OCI-LY1 (cell line): ENCODE results near the gene SYT9.

Experiments used
- H2AFZ ChIP-seq: fragments of 200-600 bp; sonication (generic), shearing (Covaris generic); 2 replicates; pipeline ENCODE4 v1.6.0; 2014; ENCODE audit warnings: antibody characterized with exemption, mild to moderate bottlenecking, low read length
- H3F3A ChIP-seq: fragments of 200-600 bp; sonication (generic), shearing (Covaris generic); 2 replicates; pipeline ENCODE4 v1.6.0; 2014; ENCODE audit warnings: mild to moderate bottlenecking, antibody characterized with exemption, low read length, moderate library complexity; ENCODE audit not compliant: insufficient read depth
- H3K27ac ChIP-seq: fragments of 200-600 bp; sonication (generic); 2 replicates; pipeline ENCODE4 v1.5.1; 2014; ENCODE audit warnings: low read length, mixed run types, mild to moderate bottlenecking, low read depth; ENCODE audit not compliant: poor library complexity, severe bottlenecking
- H3K27me3 ChIP-seq: fragments of 200-600 bp; sonication (generic); 2 replicates; pipeline ENCODE4 v1.6.0; 2014; ENCODE audit warnings: antibody characterized with exemption, mild to moderate bottlenecking, low read length, moderate library complexity; ENCODE audit not compliant: insufficient read depth
- H3K36me3 ChIP-seq: fragments of 200-600 bp; sonication (generic); 2 replicates; pipeline ENCODE4 v1.6.1; 2014; ENCODE audit warnings: mild to moderate bottlenecking, antibody characterized with exemption, low read length, moderate library complexity, mixed read lengths; ENCODE audit not compliant: insufficient read depth
- H3K4me1 ChIP-seq: fragments of 200-600 bp; sonication (generic); 2 replicates; pipeline ENCODE4 v1.5.1; 2014; ENCODE audit warnings: mild to moderate bottlenecking, low read length, moderate library complexity; ENCODE audit not compliant: insufficient read depth, severe bottlenecking
- H3K4me2 ChIP-seq: fragments of 200-600 bp; sonication (generic), shearing (Covaris generic); 2 replicates; pipeline ENCODE4 v1.6.1; 2014; ENCODE audit warnings: low read length
- H3K4me3 ChIP-seq: fragments of 200-600 bp; sonication (generic); 2 replicates; pipeline ENCODE4 v1.5.1; 2014; ENCODE audit warnings: low read length, low read depth, mild to moderate bottlenecking, mixed read lengths; ENCODE audit not compliant: poor library complexity, severe bottlenecking
- H3K79me2 ChIP-seq: fragments of 200-600 bp; shearing (Covaris generic); 2 replicates; pipeline ENCODE4 v1.6.1; 2016; ENCODE audit warnings: mixed run types, low read length, mixed read lengths; ENCODE audit not compliant: insufficient read depth
- H3K9ac ChIP-seq: fragments of 200-600 bp; sonication (generic), shearing (Covaris generic); 2 replicates; pipeline ENCODE4 v1.6.1; 2014; ENCODE audit warnings: mild to moderate bottlenecking, low read length, mixed read lengths
- H3K9me2 ChIP-seq: fragments of 200-600 bp; sonication (generic), shearing (Covaris generic); 2 replicates; pipeline ENCODE4 v1.6.1; 2014; ENCODE audit warnings: low read depth, mild to moderate bottlenecking, low read length, mixed read lengths
- H3K9me3 ChIP-seq: fragments of 200-600 bp; shearing (Covaris generic); 2 replicates; pipeline ENCODE4 v1.6.1; 2014; ENCODE audit warnings: low read length, mixed read lengths
- H4K20me1 ChIP-seq: fragments of 200-600 bp; sonication (generic), shearing (Covaris generic); 2 replicates; pipeline ENCODE4 v1.6.0; 2016; ENCODE audit warnings: mild to moderate bottlenecking, low read length; ENCODE audit not compliant: insufficient read depth
- EZH2 ChIP-seq: fragments of 200-600 bp; sonication (generic), shearing (Covaris generic); IDR thresholded peaks from 2 replicates; pipeline ENCODE4 v1.8.0; 2017; ENCODE audit warnings: borderline replicate concordance, mixed run types, mild to moderate bottlenecking, antibody characterized with exemption, low read length, moderate library complexity, mixed read lengths
- TF ChIP-seq, protein P1 (sequence below): fragments of 200-600 bp; sonication (generic), shearing (Covaris generic); IDR thresholded peaks from 2 replicates; pipeline ENCODE4 v1.5.1; 2017; ENCODE audit warnings: mild to moderate bottlenecking, antibody characterized with exemption, low read length, moderate library complexity, mixed read lengths

The SYT9 gene

DNA sequence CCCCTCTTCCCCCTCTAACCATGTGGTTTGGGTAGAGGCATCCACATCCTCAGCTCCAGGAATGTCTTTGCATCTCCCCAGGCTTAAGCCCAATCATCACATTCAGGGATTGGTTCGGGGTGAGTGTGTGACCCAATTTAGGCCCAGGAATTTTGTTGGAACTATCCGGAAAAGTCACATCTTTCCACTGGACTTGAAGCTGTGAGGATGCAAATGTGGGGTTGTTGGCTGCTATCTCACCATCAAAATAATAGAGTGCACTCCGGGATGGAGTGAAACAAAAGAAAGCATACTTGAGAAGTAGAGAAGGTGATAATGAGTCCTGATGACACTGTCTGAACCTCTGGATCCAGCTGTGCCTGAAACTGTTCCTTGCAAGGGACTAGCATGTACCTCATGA is 199.8 kb downstream of the SYT9 start:
- Histone ChIP-seq H3K9ac (no peak overlapping the region), H2AFZ (no peak overlapping the region), H3K4me2 (no peak overlapping the region), H3K36me3 (no peaks in the 10 kb centered on the region), H3K27ac (no peak overlapping the region), H4K20me1 (no peaks in the 10 kb centered on the region), H3K4me3 (no peak overlapping the region), H3K79me2 (no peaks in the 10 kb centered on the region), H3K9me3 (no peaks in the 10 kb centered on the region), H3K27me3 (no peaks in the 10 kb centered on the region), H3K4me1 (no peaks in the 10 kb centered on the region), H3F3A (no peaks in the 10 kb centered on the region), H3K9me2 (no peaks in the 10 kb centered on the region)
- no peak for TF ChIP-seq EZH2
- TF ChIP-seq, protein P1, sequence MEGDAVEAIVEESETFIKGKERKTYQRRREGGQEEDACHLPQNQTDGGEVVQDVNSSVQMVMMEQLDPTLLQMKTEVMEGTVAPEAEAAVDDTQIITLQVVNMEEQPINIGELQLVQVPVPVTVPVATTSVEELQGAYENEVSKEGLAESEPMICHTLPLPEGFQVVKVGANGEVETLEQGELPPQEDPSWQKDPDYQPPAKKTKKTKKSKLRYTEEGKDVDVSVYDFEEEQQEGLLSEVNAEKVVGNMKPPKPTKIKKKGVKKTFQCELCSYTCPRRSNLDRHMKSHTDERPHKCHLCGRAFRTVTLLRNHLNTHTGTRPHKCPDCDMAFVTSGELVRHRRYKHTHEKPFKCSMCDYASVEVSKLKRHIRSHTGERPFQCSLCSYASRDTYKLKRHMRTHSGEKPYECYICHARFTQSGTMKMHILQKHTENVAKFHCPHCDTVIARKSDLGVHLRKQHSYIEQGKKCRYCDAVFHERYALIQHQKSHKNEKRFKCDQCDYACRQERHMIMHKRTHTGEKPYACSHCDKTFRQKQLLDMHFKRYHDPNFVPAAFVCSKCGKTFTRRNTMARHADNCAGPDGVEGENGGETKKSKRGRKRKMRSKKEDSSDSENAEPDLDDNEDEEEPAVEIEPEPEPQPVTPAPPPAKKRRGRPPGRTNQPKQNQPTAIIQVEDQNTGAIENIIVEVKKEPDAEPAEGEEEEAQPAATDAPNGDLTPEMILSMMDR: no peak

DNA sequence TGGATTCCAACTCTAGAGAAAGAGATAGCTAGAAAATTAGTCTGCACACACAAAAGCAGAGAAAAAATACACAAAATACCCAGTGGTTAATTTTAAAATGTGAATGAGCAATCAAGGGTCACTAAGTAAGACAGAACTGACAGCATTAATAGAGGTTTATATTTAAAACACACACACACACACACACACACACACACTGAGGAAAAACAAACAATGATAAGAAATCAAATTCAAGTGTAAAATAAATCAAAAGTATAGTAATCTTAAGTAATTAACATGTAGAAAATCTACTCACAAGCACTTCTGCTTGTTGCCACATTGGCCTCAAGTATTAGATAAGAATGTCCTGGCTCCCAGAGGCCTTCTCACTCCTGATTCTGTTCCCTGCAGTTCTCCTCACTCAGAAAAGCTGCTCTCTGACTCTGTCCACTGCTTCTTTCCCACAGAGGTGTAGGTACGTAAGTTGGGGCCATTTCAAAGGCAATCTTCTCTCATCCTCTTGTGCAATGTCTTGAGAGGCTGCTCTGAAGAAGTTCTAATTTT is 200.3 kb downstream of the SYT9 start:
- H3K79me2 ChIP-seq: no peaks in the 10 kb centered on the region
- H3K36me3 ChIP-seq: no peaks in the 10 kb centered on the region
- H3K9me2 ChIP-seq: no peaks in the 10 kb centered on the region
- H3K4me1 ChIP-seq: no peaks in the 10 kb centered on the region
- no peaks in the 10 kb centered on the region for H3F3A ChIP-seq
- H3K9me3 ChIP-seq: no peaks in the 10 kb centered on the region
- H3K4me2 ChIP-seq: no peak overlapping the region
- no peak overlapping the region for H3K4me3 ChIP-seq
- H3K27me3 ChIP-seq: no peaks in the 10 kb centered on the region
- no peak overlapping the region for H3K9ac ChIP-seq
- H2AFZ ChIP-seq: no peak overlapping the region
- TF ChIP-seq, protein P1: no peak
- TF ChIP-seq EZH2: no peak
- H4K20me1 ChIP-seq: no peaks in the 10 kb centered on the region
- no peak overlapping the region for H3K27ac ChIP-seq

DNA sequence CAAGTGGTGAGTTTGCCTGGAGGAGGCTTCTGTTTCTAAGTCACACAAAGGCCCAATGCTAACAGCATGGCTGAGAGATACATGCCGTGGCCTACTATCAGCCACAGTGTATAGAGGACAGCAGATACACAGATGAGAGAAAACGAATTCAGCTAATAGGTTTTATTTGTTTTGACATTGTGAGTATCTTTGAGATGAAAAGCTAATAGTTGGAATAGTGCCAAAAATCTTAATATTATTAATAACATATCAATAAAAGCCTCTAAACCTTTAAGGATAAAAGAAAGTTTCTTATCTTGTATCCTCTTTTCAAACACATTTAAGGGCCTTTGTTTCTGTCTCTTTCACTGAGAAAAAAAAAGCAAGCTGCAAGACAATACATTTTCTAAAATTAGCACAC is 203.2 kb downstream of the SYT9 start:
- Histone ChIP-seq H3K4me1 (no peaks in the 10 kb centered on the region), H3K36me3 (no peaks in the 10 kb centered on the region), H3K9me3 (no peaks in the 10 kb centered on the region), H2AFZ (no peak overlapping the region), H3K9me2 (no peaks in the 10 kb centered on the region), H3K4me2 (no peak overlapping the region), H3K9ac (no peak overlapping the region), H3K4me3 (no peak overlapping the region), H3K79me2 (no peaks in the 10 kb centered on the region), H4K20me1 (no peaks in the 10 kb centered on the region), H3K27me3 (no peaks in the 10 kb centered on the region), H3K27ac (no peak overlapping the region), H3F3A (no peaks in the 10 kb centered on the region)
- TF ChIP-seq, protein P1: no peak
- TF ChIP-seq EZH2: no peak
